ENCODE results near the gene PIEZO1.

Gene PIEZO1

DNA sequence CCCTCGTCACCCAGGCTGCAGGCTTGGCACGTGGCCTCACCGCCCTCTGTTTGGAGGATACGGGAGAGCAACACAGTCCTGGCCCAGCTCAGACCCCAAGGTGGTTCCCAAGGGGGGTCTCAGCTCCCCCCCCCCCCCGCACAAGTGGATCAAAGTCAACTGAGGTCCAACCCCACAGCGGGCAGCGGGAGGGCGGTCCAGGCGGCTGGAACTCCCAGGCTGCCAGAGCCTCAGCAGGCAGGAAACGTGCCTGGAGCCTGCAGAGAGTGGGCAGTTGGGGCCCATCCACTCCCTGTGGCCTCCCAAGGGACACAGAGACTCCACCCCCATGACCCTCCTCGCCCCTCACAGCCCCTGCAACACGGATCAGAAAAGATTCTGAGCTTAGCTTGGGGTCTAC, 36.7 kb downstream of the PIEZO1 start:
- DNase-seq, result no peak

DNA sequence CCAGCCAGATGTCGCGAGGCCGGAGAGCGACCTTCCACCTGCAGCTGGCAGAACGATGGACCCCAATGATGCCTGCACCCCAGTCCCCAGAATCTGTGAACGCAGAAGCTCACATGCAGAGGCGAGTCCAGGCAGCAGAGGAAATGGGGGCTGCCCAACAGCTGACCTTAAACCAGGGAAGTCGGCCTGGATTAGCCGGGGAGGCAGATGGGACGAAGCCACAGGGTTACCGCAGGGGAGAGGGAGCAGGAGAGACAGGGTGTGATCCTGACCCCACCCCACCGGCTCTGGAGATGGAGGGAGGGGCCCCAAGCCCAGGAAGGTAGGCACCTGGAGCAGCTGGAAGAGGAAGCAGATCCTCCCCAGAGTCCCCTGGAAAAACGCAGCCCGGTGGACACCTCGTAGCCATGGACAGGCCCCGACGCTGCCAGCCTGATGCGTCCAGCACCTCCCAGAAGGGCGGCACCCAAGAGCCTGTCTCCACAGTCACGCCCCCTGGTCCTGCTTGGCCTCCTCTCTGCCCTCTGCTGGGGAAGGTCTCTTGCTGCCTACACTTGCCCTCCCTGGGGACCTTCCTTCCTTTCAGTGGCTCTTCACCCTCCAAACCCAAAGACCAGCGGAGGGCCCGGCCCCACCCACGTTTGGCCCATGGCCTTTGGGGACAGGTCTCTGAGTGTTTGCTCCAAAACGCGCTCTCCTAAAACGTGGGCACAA, 37.3 kb downstream of the PIEZO1 start:
- DNase-seq, result no peak

DNA sequence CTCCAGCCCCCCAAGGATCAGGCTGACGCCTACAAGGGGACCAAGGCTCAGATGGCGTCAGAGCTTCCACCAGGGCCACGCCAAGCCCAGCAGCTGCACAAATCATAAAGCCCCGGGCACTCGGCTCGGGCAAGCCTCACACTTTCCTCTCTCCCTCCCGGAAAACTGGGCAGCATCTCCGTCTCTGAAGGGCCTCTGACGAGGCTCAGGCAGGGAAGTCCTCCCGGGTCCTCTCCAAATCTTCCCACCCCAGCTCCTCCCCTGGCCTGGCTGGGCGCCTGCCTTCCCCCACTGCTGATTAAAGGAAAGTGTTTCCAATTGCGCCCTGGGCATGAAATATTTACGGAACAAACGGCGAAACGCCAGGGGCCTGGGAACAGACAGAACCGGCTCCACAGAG, 38.5 kb downstream of the PIEZO1 start:
- no peak for DNase-seq

DNA sequence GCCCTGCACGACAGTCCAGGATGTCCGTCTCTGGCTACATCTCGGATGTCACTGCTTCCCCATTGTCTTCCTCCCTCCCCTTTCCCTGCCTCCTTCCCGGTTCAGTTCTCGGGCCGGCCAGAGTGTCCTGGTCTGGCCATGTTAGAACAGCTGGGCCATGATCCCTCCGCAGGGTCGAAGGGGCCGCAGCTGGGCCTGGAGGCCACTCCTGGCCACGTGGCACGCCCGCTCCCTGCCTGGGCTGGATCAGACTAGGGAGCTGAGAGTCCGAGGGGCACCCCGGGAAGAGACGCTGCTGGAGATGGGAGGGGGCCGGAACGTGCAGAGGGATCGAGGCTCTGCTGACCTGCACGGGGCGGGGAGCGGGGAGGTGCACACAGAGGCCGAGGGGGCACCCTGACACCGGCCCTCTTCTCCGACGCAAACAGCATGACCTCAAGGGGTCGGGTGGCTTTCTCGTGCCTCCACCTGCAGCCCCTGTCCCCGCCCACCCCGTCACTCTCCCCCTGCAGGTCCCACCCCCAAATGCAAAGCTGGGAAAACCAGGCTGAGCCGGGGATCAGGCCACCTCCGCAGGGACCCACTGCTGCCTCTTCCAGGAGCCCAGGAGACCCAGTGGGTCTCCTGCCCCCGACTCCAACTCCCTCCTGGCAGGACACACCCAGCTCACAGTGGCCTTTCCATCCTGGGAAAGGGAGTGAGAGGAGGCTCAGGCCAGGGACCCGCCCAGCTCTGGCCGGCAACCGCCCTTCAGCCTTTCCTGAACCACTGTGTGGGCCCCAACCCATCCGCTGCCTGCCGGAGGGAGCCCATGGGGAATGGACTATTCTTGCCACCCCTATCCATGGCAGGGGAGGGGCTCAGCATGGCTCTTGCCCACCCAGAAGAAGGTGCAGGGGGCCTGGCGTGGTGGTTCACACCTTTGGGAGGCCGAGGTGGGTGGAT, 40.2 kb downstream of the PIEZO1 start:
- DNase-seq, result no peak

DNA sequence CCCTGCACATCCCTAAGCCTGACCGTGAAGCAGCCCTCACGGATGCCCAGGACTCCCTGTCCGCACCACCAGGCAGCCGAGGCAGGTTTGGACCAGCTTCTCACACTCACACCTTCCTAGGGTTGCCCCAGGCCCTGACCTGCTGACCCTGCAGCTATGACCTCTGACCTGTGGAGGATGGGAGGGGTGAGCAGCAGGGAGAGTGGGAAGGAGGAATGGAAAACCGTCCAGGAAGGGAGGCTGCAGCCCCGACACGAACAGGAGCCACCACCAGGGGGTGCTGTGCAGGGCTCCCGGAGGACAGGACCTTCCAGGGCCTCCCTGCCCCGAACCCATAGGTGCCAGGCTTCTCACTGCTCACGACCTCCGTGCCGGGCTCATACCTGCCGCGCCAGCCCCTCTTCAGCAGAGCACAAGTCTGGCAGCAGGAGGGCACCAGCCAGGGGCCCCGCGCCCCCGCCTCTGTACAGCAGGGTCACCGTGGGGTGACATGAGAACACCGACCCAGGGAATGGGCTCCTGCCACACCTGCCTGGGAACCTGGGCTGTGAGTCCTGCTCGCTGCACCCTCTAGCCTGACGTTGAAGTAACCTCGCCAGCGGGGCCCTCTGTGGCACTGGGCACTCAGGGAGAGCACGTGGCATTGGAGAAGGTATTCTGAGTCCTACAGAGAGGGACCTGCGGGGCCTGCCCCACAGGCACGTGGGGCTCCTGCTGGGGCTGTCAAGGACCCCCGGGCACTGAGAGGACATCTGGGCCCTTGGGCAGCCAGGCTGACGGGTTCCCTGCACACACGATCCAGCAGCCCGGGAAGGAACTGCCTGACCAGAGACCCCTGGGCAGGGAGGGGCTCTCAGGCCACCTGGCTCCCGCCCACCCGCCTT, 41.1 kb downstream of the PIEZO1 start:
- peak; percentile 37 for DNase-seq

DNA sequence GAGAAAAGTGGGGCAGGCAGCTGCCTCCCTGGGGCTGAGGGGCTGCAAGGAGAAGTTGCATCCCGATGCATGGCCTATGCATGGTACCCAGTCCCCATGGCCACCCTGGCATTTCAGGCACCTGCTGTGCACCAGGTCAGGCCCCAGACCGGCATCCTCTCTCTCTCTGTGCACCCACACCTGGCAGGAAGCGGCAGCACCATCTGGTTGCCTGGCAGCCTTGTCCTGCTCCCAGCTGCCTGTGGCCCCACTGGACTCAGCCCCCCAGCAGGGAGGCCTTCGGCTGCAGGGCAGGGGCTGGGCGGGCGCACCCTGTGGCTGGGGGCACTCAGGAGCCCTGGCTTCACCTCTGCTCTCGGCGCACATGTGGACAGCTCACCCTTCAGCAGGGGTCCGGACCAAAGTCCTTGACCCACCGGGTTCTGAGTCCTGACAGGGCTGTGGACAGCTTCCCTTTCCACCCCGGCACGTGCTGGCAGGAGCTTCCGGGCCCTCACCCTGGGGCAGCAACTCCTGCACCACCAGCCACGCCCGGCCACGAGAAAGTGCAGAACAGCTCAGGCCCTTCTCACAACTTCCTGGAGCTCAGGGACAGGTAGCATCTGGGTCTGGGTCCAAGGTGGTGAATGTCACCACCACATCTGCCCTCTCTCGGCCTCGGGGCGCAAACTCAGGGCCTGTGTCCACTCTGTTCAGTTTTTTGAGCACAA, 42.0 kb downstream of the PIEZO1 start:
- DNase-seq, result no peak

DNA sequence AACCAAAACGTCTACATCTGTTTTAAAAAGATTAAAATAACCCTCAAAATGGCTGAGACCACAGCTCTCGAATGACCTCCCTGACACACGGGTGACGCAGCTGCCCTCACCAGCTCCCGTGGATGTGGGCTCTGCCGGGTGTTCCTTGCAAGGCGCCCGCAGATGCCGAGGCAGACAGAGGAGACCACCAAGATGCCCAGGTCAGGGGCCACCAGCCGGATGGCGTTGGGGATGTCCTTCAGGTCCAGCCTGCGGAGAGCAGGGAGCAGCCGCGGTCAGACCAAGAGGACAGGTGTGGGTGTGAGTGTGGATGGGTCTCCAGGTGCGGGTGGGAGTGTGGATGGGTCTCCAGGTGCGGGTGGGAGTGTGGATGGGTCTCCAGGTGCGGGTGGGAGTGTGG, 43.7 kb downstream of the PIEZO1 start:
- DNase-seq, result no peak

DNA sequence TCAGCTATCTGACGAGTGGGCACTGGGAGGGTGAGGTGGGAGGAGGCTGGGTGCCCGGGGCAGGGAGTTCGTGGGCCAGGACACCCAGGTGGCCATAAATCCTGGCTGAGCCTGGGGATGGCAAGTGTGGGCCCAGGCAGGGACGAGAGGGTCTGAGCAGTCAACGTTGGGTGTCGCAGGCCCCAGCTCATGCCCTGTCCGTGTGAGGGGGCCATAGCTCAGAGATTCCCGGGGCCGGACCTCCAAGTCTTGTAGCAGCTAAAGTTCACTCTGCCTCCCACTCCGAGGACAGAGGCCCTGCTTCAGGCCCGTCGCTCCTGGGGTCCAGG, 44.3 kb downstream of the PIEZO1 start:
- no peak for DNase-seq

DNA sequence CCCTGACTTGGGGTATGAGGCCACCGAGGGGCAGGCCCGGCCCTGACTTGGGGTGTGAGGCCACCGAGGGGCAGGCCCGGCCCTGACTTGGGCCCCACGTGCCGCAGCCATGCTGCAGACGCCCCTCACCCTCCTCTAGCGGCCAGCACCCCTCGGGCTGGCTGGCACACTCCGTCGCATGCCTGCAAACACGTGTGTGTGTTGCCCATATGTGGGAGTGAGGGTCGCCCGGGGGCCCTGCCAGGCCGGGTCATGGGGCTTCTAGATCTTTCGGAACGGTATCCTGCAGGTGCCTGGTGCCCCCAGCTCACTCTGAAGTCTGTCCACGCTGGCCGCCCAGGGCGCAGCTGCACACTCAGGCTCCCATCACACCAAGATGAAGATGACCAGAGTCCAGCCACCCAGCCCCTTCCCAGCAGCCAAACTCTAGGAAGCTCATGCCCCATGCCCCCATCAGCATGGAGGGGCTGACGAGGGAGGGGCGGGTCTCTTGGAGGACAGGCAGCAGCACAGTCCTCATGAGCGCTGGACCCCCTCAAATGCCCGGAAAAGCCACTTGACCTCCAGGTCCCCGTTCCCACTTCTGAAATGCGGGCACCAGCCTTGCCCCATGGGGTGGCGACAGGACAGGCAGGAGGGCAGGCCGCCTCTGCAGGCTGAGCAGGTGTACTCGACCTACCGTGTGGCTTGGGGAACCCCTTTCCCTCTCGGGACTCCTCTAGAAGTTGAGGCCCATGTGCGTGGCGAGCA, 44.9 kb downstream of the PIEZO1 start:
- no peak for DNase-seq

DNA sequence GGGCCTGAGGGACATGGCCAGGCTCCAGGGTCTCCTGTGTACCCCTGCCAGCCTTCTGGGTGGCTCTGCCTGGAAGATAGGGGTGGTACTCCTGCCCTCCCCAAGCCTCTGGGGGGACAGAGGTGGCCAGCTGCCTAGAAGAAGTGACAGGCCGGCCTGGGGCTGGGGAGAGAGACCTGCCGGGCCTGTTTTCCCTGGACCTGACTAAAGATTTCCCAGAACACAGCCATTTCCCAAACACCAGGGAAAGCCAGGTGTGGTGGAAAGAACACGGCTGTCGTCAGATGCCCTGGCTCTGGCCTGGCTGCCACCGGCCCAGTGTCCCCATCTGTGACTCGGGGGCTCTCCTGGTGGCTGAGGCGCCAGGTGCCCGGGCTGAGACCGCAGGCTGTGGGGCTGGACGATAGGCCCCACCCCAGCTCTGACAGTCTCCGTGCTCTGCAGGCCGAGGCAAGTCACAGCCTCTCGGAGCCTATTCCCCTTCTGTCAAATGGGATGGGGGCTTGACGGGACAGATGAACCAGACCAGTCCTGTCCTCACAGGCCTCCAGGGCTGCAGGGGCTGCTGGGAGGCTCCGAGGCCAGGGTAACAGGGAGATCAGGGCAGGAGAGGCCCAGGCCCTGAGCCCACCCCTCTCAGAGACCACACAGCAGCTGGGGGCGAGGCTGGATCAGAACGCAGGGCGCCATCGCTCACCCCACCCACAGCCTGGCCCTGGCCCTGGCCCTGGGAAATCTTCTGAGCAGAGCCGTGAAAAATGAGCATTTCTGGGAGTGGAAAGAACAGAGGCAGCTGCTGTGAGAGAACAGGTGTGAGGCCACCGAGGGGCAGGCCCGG, 45.7 kb downstream of the PIEZO1 start:
- no peak for DNase-seq

DNA sequence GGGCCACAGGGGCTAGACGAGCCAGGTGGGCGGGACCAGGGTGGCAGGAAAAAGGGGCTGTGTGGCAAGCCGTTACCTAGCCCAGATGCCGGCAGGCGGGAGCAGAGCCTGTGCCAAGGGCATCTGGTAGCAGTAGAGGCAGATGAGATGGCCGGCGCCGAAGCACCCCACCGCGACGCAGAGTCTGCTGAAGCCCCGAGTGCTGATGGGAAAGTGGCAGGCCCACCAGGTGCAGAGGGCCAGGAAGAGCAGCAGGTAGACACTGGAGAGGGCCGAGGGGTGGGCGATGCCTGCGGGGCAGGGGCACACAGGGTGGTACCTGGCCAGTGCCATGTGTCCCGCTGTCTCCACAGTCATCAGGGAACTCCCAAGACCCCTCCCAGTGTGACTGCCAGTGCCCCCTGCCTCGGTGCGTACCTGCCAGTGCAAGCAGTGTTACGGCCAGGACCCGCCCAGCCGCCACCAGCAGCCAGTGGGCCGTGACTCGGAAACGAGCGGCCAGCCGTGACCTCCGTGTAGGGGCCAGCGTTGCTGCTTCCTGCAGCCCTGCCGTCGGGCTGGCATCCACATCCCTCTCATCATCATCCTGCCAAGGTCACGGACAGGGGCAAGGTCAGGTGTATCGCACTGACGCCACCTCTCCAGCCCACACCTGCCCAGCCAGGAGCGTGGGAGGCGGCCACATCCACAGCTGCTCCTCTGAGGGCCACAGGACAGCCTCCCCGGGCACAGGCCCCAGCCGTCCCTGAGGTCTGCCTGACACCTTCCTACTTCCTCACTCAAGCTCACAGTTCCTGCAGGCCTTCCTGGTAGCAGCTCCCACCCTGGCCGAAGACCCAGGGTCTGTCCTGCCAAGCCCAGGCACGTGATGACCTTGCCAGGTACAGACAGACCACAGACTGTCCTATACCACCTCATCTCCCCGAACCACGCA, 46.6 kb downstream of the PIEZO1 start:
- no peak for DNase-seq

DNA sequence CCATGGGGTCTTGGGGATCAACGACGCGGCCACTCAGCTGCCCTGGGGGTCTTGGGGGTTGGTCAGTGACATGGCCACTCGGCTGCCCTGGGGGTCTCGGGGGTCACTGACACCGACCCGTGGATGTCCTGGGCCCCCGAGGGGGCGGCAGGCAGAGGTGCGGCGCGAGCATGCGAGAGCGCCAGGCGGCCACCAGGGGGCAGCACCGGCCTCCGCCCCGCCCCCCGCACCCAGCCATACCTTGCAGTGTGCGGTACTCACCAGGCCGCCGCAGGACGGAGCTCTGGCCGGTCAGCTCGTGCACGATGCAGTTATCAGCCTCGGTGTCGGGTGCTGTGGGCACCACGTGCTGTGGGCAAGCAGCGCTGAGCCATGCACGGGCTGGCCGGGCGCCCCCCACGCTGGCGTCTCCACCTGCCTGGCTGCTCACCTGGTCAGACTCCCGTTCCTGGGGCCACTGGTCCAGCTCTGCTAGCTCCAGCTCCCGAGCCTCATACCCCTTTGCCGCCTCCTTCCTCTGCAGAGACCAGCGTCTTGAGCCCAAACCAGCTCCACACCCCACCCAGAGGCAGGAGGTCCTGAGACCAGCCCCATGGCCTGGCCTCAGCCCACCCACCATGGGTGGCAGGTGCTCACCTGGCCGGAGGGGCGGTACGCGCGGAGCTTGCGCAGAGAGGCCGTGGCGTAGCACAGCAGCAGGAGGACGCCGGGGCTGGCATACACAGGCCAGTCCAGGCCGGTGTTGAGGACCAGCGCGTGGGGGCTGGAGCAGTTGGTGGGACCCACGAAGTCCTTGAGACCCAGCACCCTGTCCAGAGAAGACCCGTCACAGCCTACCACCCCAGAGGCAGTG, 47.5 kb downstream of the PIEZO1 start:
- peak; percentile 30 for DNase-seq

DNA sequence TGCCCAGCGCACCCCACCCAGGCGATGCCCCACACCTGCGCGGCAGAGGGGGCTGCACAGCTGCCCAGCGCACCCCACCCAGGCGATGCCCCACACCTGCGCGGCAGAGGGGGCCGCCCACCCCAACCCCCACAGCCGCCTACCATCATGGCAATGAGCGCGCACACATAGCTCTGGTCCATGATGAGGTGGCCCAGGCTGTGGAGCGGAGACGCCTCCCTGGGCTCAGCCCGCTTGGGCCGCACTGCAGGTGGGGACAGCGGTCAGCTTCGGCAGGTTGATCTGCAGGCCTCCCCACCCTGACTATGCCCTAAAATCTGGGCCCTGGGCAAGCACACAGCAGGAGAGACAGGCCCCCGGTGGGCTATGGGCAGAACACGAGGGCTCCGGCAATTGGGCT, 48.5 kb downstream of the PIEZO1 start:
- DNase-seq, result no peak

DNA sequence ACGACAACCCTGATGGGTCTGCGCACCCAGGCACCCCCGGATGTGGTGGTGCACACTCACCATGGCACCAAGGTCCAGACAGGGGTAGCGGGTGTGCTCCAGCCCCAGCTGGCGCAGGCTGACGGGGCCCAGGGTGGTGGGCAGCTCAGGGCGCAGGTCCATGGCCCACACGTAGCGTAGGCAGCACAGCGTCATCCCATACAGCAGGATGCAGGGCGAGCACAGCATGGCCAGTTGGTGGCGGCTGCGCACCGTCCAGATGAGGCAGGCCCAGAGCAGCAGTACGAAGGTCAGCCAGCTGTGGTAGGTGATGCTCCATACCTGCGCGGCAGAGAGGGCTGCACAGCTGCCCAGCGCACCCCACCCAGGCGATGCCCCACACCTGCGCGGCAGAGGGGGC, 48.9 kb downstream of the PIEZO1 start:
- no peak for DNase-seq

DNA sequence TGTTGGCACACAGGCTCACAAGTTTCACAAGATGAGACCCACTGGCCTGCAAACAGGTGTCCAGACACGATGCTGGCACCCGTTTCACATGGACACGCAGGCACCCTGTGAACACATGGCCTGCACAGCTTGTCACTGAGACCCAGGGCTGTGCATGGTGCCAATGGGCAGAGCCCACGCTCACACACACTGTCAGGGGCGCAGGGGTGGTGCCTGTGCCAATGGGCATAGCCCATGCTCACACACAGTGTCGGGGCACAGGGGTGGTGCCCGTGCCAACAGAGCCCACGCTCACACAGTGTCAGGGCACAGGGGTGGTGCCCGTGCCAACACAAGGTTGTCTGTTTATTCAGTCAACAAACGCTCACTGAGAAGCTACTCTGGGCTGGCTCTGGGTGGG, 49.4 kb downstream of the PIEZO1 start:
- DNase-seq, result no peak

DNA sequence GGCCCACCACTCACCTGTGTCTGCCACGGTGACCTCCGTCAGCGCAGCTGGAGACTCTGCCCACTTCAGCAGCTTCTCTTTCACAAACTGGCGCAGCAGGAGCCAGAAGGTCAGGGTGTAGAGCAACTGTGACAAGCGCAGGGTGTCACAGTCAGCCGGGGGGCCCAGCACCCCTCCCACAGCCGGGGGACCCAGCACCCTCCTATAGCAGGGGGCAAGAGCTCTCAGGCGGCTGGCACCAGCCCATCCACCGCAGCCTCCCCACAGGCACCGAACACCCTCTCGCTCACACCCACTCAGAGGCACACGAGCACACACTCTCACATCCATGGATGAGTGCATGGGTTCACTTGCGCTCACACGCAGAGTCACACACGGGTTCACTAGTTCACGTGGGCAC, 49.9 kb downstream of the PIEZO1 start:
- DNase-seq, result no peak

DNA sequence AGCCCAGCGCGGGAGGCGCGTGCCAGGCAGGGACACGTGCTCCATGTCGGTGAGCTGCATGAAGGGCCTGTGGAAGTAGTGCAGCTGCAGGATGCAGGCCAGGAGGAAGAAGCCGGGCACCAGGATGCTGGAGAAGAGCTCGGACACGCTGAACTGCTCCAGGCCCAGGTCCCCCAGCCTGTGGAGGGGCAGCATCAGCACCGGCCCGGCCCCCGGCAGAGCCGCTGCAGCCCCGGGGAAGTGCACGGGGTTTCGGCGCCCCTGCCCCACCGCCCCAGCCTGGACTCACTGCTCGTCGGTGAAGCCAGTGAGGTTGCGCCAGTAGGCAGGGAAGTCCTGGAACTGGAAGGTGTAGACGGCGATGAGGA, 50.7 kb downstream of the PIEZO1 start:
- DNase-seq, result no peak

DNA sequence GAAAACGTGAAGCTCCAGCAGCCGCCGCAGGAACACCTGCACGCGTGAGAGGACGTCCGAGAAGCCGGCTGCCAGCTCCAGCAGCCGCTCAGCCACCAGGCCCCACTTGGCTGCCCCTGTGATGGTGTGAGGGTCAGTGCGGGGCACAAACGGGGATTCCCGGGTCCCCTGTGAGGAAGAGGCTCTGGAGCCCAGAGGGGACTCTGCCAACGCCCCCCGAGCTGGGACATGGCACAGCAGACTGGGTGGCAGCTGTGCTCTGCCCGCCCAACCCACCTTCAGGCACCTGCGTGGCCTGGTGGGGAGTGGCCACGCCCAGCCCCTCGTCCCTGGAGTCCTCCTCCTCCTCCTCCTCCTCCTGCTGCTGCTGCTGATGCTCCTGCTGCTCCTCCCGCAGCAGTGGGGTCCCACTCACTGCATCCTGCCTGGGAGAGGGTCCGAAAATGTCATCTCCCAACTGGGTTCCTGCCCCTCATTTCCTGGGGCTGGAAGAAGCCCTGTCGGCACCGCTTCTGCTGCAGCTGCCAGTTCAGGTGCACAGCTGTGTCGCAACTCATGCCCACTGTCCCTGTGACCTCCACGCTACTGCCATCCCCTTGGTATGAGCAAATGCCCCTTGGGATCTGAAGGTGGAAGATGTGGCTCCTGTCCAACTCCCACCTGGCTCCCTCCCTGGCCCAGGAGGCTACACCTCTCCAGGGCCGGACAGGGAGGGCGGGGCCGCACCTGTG, 51.2 kb downstream of the PIEZO1 start:
- no peak for DNase-seq

All from NCI-H510A treated with DMSO at 0.1 percent for 48 hours (cell line).